SJSA1 (cell line): Measurements from ENCODE around the gene FAM83D. TPM values are rescaled to one million over a fixed set of nuclear protein-coding genes. Genes with fewer than 3 reads are reported as not detected.

Source experiments
- DNase-seq, 2 experiments: peaks; one replicate each; pipeline ENCODE4 v3.0.0-alpha.2; 2015 to 2020; ENCODE audit warnings: low spot score in 2 of 2, low read depth in 1 of 2
- H3K27ac ChIP-seq: fragments of 250-450 bp; sonication (Bioruptor Pico); 2 replicates; pipeline ENCODE4 v1.5.1; 2020; ENCODE audit warnings: mild to moderate bottlenecking, moderate library complexity
- H3K27me3 ChIP-seq: fragments of 250-450 bp; sonication (Bioruptor Pico); replicated peaks from 2 replicates; pipeline ENCODE4 v1.5.1; 2020; ENCODE audit warnings: mild to moderate bottlenecking, moderate library complexity
- H3K36me3 ChIP-seq: fragments of 250-450 bp; sonication (Bioruptor Pico); 2 replicates; pipeline ENCODE4 v1.5.1; 2020; ENCODE audit warnings: mild to moderate bottlenecking
- H3K4me1 ChIP-seq: fragments of 250-450 bp; sonication (Bioruptor Pico); replicated peaks from 2 replicates; pipeline ENCODE4 v1.6.1; 2021; ENCODE audit warnings: mild to moderate bottlenecking
- H3K4me3 ChIP-seq: fragments of 250-450 bp; sonication (Bioruptor Pico); 2 replicates; pipeline ENCODE4 v1.5.1; 2020; ENCODE audit warnings: mild to moderate bottlenecking
- H3K9me3 ChIP-seq: fragments of 250-450 bp; sonication (Bioruptor Pico); replicated peaks from 2 replicates; pipeline ENCODE4 v1.5.1; 2020; ENCODE audit warnings: mild to moderate bottlenecking
- total RNA-seq: library from RNA; depleted of rRNA; stranded (reverse); fragments of >200 nt; shearing (Covaris generic); gene quantifications from 2 replicates; pipeline ENCODE4 v1.2.3, GENCODE V29; 2014

The FAM83D gene
- total RNA-seq, 1 experiment from 2014 or later = 71.4 TPM

DNA sequence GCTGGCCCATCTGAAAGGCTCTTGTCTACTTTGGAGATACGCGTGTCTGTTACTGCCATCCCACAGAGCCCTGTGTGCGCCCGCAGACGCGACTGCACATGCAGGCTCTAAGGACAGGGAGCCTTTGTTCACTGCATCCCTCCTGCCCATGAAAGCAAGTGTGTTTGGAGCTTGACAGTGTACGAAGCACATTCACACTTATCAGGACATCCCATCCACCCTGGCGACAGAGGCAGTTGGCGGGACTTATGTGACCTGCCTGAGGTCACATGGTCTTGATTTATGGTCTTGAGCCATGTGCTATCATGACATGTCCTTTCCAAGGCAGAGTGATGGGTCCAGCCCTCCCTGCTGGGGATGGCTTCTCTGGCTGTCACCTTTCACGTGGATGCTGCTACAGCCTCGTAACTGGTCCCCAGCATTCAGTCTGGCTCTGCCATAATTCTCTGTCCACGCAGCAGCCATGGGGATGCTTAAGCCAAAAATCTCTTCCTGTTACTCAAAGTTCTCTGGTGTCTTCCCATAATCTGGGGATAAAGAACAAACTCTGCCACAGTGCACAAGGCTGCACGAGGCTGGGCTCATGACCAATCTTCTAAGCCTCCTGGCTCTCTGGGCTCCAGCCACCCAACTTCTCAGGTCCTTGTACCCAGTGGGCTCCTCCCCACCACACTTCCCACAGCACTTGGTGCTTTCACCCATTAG is 36.3 kb upstream of the FAM83D start:
- H3K4me1 ChIP-seq = no peaks in the 10 kb centered on the region
- no peak for DNase-seq
- H3K27me3 ChIP-seq = peaks cover 15% of the 10 kb centered on the region
- H3K27ac ChIP-seq = no peak overlapping the region
- H3K4me3 ChIP-seq = no peak overlapping the region
- no peaks in the 10 kb centered on the region for H3K9me3 ChIP-seq
- no peaks in the 10 kb centered on the region for H3K36me3 ChIP-seq

DNA sequence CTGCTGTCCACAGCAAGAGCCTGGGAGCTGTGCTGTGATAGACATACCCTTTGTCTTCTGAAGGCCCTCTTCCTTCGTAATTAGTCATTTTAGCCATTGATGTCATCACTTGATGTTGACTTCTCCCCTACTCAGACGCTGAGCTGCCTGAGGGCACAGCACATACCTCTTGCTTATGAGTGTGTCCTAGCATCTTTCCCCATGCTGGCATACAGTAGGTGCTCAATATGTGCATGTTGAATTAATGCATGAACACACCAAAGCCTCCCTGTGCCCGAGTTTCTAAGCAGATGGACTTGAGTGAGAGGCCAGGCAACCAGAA is 35.8 kb upstream of the FAM83D start:
- no peak for DNase-seq
- Histone ChIP-seq H3K4me1 (no peaks in the 10 kb centered on the region), H3K27ac (no peak overlapping the region)

DNA sequence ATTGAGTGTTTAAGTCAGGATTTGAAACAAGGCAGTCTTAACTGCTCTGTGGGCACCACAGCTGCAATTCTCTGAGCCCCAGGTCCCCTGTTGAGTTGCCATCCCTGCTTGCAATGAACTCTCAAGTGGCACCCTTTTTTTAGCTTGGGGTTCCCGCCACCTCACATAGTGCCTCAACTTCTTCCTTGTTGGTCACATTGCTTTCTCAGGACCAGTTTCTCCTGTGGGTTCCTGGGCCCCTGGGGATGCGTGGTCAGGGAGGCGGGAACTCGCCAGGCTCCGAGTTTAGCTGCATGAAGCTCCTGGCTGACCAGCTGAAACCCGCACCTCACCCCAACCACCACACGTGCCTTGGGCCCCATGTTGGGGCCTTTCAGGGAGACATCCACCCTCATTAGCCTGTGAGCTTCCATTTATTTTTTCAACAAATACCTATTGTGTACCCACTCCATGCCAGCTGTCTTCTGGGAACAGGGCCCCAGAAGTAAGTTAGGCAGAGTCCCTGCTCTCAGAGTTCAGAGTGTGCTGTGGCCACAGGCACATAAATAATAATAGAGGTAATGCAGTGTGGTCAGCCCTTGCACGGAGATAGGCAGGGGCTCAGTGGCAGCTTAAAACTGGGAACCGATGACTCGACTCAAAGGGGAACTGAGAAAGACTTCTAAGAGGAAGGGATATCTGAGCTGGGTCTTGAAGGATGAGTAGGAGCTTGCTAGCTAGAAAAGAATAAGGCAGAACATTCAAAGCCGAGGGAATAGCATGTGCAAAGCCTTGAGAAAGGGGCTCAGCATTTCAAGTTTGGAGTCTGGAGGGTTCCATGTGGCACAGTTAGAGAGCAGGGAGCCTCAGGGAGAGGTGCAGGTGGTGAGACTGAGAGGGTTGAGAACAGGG is 33.9 kb upstream of the FAM83D start:
- no peak overlapping the region for H3K27ac ChIP-seq
- H3K9me3 ChIP-seq = no peaks in the 10 kb centered on the region
- no peaks in the 10 kb centered on the region for H3K4me1 ChIP-seq
- H3K4me3 ChIP-seq = no peak overlapping the region
- no peak for DNase-seq
- no peaks in the 10 kb centered on the region for H3K36me3 ChIP-seq
- peaks cover 23% of the 10 kb centered on the region for H3K27me3 ChIP-seq

More for the DNA sequence above, 35.8 kb upstream of the FAM83D start:
- Histone ChIP-seq H3K27me3 (peaks cover 15% of the 10 kb centered on the region), H3K4me3 (no peak overlapping the region), H3K9me3 (no peaks in the 10 kb centered on the region), H3K36me3 (no peaks in the 10 kb centered on the region)

- no peak overlapping the region for H3K27ac ChIP-seq
Measured at GRCh38 chr20:38893056-38893564, 33.1 kb upstream of the FAM83D start.

DNA sequence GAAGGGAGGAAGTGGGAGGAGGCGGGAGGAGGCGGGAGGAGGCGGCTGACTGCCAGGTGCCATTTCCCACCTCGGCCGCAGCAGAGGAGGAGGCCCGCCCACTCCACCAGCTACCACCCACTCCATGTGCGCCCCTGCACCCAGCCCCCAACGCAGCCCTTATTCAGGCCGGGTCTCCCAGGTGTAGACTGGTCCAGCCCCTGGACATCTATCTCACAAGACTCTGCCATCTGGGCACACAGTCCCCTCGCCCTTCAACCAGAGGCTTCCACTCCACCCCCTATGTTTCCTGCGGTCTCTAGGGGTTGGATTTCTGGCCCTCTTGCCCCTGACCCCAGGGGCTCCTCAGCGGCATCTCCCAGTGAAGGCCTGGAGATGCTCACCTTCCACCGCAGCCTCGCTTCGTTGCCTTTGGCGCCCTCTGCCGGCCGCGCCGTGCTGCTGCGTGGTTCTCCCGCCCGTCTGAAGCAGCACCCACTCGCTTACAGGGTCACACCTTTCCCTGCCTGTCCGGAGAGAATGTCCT is 32.6 kb upstream of the FAM83D start:
- Histone ChIP-seq H3K4me3 (no peak overlapping the region), H3K4me1 (no peaks in the 10 kb centered on the region), H3K9me3 (no peaks in the 10 kb centered on the region), H3K36me3 (no peaks in the 10 kb centered on the region), H3K27me3 (peaks cover 36% of the 10 kb centered on the region), H3K27ac (no peak overlapping the region)
- DNase-seq = peak in 1 of 2 experiments; percentile 25

More at GRCh38 chr20:38893056-38893564, 33.1 kb upstream of the FAM83D start:
- H3K4me3 ChIP-seq = no peak overlapping the region
- H3K36me3 ChIP-seq = no peaks in the 10 kb centered on the region
- DNase-seq = no peak
- peaks cover 31% of the 10 kb centered on the region for H3K27me3 ChIP-seq
- H3K9me3 ChIP-seq = no peaks in the 10 kb centered on the region
- no peaks in the 10 kb centered on the region for H3K4me1 ChIP-seq

DNA sequence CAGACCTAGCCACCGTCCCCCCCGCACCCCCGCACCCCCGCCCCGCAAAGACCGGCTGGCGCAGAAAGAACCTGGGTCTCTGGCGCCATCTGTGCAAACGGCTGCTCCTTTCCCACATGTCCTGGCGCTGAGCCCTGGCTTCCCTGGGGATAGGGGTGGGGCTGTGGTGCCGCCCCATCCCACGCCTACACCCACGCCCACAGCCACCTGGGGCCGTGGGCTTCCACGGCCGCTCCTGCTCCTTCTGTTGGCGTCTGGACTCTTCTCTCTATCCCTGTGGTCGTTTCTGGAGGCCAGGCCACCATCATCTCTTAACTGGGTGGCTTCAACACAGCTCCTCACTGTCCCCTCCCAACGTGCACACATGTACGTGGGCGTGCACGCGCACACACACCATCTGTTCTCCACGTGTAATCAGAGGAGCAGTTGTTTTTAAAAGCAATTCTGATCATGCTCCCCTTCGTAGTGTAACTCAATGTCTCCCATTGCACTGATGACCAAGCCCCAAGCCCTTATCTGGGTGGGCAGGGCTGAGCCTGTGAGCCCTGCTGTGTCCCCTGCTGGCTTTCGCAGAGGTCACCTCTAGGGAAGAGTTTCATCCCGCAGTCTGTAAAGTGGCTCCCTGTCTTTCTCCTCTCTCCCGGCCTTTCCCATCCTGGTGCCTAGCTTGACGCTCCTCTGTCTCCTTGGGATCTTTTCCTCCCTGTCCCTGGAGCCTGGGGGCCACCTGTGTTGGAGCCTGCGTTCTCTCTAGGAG is 31.9 kb upstream of the FAM83D start:
- no peak overlapping the region for H3K27ac ChIP-seq
- no peak overlapping the region for H3K4me3 ChIP-seq
- no peaks in the 10 kb centered on the region for H3K36me3 ChIP-seq
- no peak for DNase-seq
- H3K27me3 ChIP-seq = peaks cover 42% of the 10 kb centered on the region
- no peaks in the 10 kb centered on the region for H3K4me1 ChIP-seq
- no peaks in the 10 kb centered on the region for H3K9me3 ChIP-seq

DNA sequence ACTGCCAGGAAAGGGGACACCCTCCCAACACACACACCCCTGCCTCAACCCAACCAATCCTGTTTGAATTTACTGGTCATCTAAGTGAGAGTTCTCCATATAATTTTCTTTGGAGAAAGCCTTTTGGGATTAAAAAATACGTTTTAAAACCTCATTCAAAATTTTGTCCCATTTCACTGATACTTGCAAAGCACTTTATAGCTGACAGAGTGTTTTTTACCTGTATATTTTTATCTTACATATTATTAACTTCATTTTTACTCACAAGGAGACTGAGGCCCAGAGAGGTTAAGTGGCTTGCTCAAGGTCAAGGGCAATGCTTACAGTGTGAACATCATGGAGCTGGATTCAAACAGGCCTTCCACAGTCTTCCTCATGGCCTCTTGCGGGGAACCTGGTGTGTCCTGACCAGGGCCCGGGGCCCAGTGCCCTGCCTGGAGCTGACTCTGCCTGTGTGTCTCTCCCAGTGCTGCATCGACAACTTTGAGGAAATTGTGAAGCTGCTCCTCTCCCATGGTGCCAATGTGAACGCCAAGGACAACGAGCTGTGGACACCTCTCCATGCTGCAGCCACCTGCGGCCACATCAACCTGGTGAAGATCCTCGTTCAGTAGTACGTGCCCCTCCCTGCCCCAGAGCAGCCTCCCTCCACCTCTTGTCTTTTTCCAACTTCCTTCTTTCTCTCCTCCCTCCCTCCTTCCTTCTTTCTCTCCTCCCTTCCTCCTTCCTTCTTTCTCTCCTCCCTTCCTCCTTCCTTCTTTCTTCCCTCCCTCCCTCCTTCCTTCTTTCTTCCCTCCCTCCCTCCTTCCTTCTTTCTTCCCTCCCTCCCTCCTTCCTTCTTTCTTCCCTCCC is 30.9 kb upstream of the FAM83D start:
- no peaks in the 10 kb centered on the region for H3K4me1 ChIP-seq
- H3K27me3 ChIP-seq = peaks cover 51% of the 10 kb centered on the region
- DNase-seq = no peak
- H3K4me3 ChIP-seq = no peak overlapping the region
- H3K27ac ChIP-seq = no peak overlapping the region
- H3K9me3 ChIP-seq = no peaks in the 10 kb centered on the region
- H3K36me3 ChIP-seq = no peaks in the 10 kb centered on the region

DNA sequence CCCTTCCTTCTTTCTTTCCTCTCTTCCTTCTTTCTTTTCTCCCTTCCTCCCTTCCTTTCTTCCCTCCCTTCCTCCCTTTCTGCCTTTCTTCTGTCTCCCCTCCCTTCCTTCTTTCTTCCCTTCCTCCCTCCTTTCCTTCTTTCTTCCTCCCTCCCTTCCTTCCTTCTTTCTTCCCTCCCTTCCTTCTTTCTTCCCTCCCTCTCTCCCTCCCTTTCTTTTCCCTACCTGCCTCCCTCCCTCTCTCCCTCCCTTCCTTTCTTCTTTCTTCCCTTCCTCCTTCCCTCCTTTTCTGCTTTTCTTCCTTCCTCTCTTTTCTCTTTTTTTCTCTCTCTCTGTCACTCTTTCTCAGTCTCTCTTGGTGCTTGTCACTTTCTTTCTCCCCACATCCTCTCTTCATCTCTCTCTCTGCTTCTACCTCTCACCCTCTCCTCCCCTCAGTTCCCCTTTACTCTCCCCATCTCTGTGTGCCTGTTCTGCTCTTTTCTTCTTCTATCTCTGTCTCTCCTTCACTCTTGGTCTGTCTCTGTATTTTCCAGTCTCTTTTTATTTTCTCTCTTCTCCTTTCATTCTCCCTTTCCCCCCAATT is 30.1 kb upstream of the FAM83D start:
- Histone ChIP-seq H3K9me3 (no peaks in the 10 kb centered on the region), H3K27me3 (peaks cover 55% of the 10 kb centered on the region), H3K4me1 (no peaks in the 10 kb centered on the region), H3K36me3 (no peaks in the 10 kb centered on the region), H3K4me3 (no peak overlapping the region), H3K27ac (no peak overlapping the region)
- DNase-seq = no peak

GRCh38 chr20:38897267-38897666 is 28.9 kb upstream of the FAM83D start:
- Histone ChIP-seq H3K27ac (no peak overlapping the region), H3K4me1 (no peaks in the 10 kb centered on the region), H3K27me3 (peaks cover 64% of the 10 kb centered on the region), H3K4me3 (no peak overlapping the region), H3K9me3 (no peaks in the 10 kb centered on the region), H3K36me3 (no peaks in the 10 kb centered on the region)
- DNase-seq = no peak

DNA sequence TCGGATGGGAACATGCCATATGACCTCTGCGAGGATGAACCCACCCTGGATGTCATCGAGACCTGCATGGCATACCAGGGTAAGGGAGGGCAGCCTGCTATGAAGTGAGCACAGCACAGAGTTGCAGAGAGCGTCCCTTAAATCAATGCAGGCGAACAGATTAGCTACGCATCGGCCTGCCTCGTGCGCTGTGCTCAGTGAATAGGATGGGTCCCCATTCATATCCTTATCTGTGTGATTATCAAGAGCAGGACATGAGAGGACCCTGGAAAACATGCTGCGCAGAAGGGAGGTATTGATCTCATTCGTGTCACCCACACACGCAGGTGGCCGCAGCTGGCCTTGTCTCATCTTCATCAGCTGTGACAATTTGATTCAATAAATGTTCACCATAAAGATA is 25.6 kb upstream of the FAM83D start:
- no peak overlapping the region for H3K4me3 ChIP-seq
- no peak overlapping the region for H3K27ac ChIP-seq
- H3K36me3 ChIP-seq = no peaks in the 10 kb centered on the region
- no peaks in the 10 kb centered on the region for H3K4me1 ChIP-seq
- H3K27me3 ChIP-seq = peaks cover 49% of the 10 kb centered on the region
- H3K9me3 ChIP-seq = no peaks in the 10 kb centered on the region; the same call in 1 of the 2 replicates
- no peak for DNase-seq

GRCh38 chr20:38902601-38903000 is 23.6 kb upstream of the FAM83D start:
- Histone ChIP-seq H3K36me3 (no peaks in the 10 kb centered on the region), H3K4me1 (no peaks in the 10 kb centered on the region), H3K9me3 (no peaks in the 10 kb centered on the region; the same call in 1 of the 2 replicates), H3K4me3 (no peak overlapping the region), H3K27me3 (peaks cover 39% of the 10 kb centered on the region), H3K27ac (no peak overlapping the region)
- DNase-seq = no peak

GRCh38 chr20:38903335-38903734 is 22.9 kb upstream of the FAM83D start:
- DNase-seq = no peak
- H3K4me3 ChIP-seq = no peak overlapping the region
- H3K27me3 ChIP-seq = peaks cover 32% of the 10 kb centered on the region
- H3K4me1 ChIP-seq = no peaks in the 10 kb centered on the region
- H3K27ac ChIP-seq = no peak overlapping the region
- no peaks in the 10 kb centered on the region for H3K36me3 ChIP-seq
- no peaks in the 10 kb centered on the region; the same call in 1 of the 2 replicates for H3K9me3 ChIP-seq
